Esophagus squamous epithelium (tissue), 5 donors: ENCODE data around the gene EDN2. TPM values are rescaled to one million over a fixed set of nuclear protein-coding genes. Genes with fewer than 3 reads are reported as not detected.

Experiments
- DNase-seq: peaks from one replicate; lab custom pipeline; 2025; lab: John Stamatoyannopoulos, UW
- H3K27ac ChIP-seq, 4 donors: fragments of 200-600 bp; sonication (generic); one replicate each; pipeline ENCODE4 v1.5.1; 2016 to 2019; ENCODE audit warnings: mild to moderate bottlenecking in 1 of 4
- H3K27me3 ChIP-seq, 4 donors: fragments of 200-600 bp; sonication (generic); 1 replicate in 3 of 4; 2 replicates in 1 of 4; pipeline versions ENCODE4 v1.5.1 to v1.6.0; 2017 to 2021; ENCODE audit warnings: antibody characterized with exemption in 1 of 4
- H3K36me3 ChIP-seq, 3 donors: fragments of 200-600 bp; sonication (generic); one replicate each; pipeline ENCODE4 v1.5.1; 2016 to 2019
- H3K4me1 ChIP-seq, 3 donors: fragments of 200-600 bp; sonication (generic); one replicate each; pipeline ENCODE4 v1.5.1; 2017 to 2019
- H3K4me3 ChIP-seq, 4 donors: fragments of 200-600 bp; sonication (generic); 1 replicate in 3 of 4; 2 replicates in 1 of 4; pipeline ENCODE4 v1.5.1; 2016 to 2019; ENCODE audit warnings: mild to moderate bottlenecking in 2 of 4, moderate library complexity in 1 of 4
- H3K9me3 ChIP-seq, 3 donors: fragments of 200-600 bp; sonication (generic); one replicate each; pipeline ENCODE4 v1.5.1; 2016 to 2019
- POLR2A ChIP-seq, 4 donors: fragments of 450-650 bp; IDR thresholded peaks; one replicate each; pipeline ENCODE4 v1.6.1; 2017; ENCODE audit warnings: antibody characterized with exemption in 4 of 4, mild to moderate bottlenecking in 4 of 4, moderate library complexity in 3 of 4
- WGBS, 2 donors: methylation state at CpG; one replicate each; pipeline ENCODE4 v1.1.5; 2018; 5-methylcytosine and 5-hydroxymethylcytosine counted together
- intact Hi-C: fragments of 100-400 bp; cut with DNase I; formaldehyde crosslinking; loops from one replicate; pipeline ENCODE4 v1.15.0; 2022
- total RNA-seq, 4 donors: library from RNA; depleted of rRNA; stranded (reverse); fragments of >200 nt; gene quantifications; one replicate each; pipeline ENCODE4 v1.1.0, GENCODE V29; 2016
- TF ChIP-seq, protein P1 (sequence below), 6 experiments: fragments of 450-650 bp in 4 of 6; fragments of 200-600 bp in 2 of 6; sonication (generic) in 2 of 6; IDR thresholded peaks; one replicate each; pipeline ENCODE4 v1.5.1; 2016 to 2019; ENCODE audit warnings: antibody characterized with exemption in 6 of 6, mild to moderate bottlenecking in 4 of 6, moderate library complexity in 4 of 6
- donor health status: DM: yes; HTN: yes; CAD: no.

EDN2 gene
- 10 to 100 TPM in 1 of 4 donors, 1 to 10 TPM in 2, under 1 TPM in 1; 0.35 to 18.3 (median 1.4) TPM for total RNA-seq

DNA sequence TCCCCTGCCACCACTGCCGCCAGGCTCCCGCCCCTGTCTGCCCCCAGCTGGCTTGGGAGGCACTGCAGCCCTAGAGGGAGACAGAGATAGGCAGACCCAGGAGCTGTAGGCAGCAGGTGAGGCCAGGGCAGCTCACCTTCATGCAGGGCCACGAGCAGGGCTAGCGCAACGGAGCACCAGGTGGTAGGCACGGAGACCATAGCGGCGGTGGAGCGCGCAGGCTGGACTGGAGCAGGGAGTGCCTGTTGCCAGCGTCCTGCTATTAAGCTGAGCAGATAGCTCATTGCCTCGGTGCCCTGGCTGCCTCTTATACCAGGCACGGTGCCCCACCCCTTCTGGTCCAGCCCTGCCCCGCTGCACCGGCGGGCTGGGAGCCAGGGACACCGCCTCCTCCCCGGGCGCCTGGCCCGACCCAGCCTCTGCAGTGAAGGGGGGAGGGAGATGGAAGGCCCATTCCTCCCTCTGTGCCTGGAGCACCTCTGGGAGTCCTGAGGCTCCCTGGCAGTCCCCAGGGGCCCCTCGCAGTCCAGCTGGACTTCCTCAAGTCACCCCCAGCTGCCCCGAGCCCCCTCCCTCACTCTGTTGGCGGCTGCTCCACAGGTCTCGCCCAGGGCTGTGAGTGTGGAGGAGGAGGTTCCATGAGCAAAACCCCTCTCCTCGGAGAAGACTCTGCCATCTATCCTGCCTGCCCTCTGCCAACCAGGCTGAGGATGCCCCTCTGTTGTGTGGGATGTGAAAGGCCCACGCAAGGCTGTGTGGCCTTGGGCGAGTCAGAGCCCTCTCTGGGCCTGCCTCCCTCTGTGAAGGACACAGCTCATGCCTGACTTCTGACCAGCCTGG, at the start of gene EDN2:
Gene EDN2 (minus strand): TSS at position 282 of the 840 bp plus-strand sequence. CDS start 82 bp downstream, at position 200.
- no peaks in the 10 kb centered on the region for H3K36me3 ChIP-seq
- H3K27ac ChIP-seq: peak within 1 kb of the TSS in 1 of 4 donors; percentile 36
- DNase-seq: no peak
- intact Hi-C loops: no loop called here
- H3K4me1 ChIP-seq: peaks cover 21 to 52% (median 33%) of the 10 kb centered on the region in 3 donors
- 45% methylated on average over 11 of the region's 27 CpGs; no CpG with 5 or more reads in 1 of the 2 donors for WGBS, 2 donors
- peak in 2 of 4 donors; percentile 54 to 62 for TF ChIP-seq POLR2A (IDR thresholded peaks at IDR 0.05)
- TF ChIP-seq, protein P1, sequence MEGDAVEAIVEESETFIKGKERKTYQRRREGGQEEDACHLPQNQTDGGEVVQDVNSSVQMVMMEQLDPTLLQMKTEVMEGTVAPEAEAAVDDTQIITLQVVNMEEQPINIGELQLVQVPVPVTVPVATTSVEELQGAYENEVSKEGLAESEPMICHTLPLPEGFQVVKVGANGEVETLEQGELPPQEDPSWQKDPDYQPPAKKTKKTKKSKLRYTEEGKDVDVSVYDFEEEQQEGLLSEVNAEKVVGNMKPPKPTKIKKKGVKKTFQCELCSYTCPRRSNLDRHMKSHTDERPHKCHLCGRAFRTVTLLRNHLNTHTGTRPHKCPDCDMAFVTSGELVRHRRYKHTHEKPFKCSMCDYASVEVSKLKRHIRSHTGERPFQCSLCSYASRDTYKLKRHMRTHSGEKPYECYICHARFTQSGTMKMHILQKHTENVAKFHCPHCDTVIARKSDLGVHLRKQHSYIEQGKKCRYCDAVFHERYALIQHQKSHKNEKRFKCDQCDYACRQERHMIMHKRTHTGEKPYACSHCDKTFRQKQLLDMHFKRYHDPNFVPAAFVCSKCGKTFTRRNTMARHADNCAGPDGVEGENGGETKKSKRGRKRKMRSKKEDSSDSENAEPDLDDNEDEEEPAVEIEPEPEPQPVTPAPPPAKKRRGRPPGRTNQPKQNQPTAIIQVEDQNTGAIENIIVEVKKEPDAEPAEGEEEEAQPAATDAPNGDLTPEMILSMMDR (IDR thresholded peaks at IDR 0.05): peak in 4 of 6 experiments; percentile 23 to 52 (median 42)
- peaks cover 0 to 52% (median 0%) of the 10 kb centered on the region in 4 donors for H3K27me3 ChIP-seq
- no peaks in the 10 kb centered on the region for H3K9me3 ChIP-seq
- H3K4me3 ChIP-seq: peak within 1 kb of the TSS in 3 of 4 donors; percentile 19 to 36 (median 34)

DNA sequence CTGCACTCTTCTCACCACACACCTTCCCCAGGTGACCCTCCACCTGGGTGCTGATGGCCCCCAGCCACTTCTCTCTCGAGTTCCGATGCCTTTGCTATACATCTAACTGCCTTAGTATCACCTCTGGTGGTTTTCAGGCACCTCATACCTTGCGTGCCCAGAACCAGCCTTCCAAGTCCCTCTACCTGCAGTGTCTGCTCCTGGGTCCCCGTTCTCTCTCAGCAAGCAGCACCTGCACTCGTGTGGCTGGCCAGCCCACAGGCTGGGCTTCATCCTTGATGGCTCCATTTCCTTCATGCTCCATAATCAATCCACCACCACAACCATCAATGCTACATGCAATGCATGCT, 49.2 kb upstream of the EDN2 start:
- no peaks in the 10 kb centered on the region for H3K36me3 ChIP-seq
- 86 to 94% methylated on average over 5 of the region's 5 CpGs for WGBS, 2 donors
- intact Hi-C loops: no loop called here
- H3K4me3 ChIP-seq: no peak overlapping the region
- no peaks in the 10 kb centered on the region for H3K27me3 ChIP-seq
- no peak for DNase-seq
- H3K9me3 ChIP-seq: no peaks in the 10 kb centered on the region
- TF ChIP-seq, protein P1 (IDR thresholded peaks at IDR 0.05): no peak
- TF ChIP-seq POLR2A (IDR thresholded peaks at IDR 0.05): no peak
- H3K27ac ChIP-seq: no peak overlapping the region
- peaks cover 0 to 18% (median 0%) of the 10 kb centered on the region in 3 donors for H3K4me1 ChIP-seq

DNA sequence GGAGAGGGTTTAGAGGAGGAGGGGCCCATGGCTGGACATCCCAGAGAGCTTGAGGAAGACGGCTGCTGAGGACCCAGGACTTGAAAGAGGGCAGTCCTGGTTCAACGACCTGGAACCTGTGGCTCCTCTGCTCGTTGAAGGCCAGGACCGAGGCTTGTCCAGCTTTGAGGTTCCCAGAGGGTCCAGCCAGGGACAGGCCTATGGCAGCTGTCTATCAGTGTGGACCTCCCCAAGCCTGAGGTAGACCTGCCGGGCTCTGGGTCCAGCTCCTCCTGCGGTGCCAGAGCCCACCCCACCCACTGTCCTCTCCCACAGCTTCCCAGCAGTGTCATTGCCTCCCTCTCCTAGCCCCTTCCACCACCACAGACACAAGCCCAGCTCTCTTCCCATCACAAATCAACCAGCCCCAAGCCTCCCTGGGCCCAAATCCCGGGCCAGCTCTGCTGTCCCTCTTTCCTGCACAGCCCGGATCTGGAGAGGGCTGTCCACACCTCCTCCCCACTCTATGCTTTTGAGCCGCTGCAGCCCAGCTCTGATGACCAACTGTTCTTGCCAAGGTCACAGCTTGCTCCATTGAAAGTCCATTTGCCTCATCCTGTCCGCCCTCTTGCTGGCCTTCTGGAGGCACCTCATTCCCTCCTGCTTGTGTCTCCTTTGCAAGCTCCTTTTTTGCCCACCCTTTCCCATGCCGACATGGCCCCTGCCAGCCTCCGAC, 48.7 kb upstream of the EDN2 start:
- no peak for DNase-seq
- intact Hi-C loops: no loop called here
- WGBS, 2 donors: 91 to 93% methylated on average over 8 to 12 of the region's 12 CpGs
- H3K36me3 ChIP-seq: no peaks in the 10 kb centered on the region
- TF ChIP-seq, protein P1 (IDR thresholded peaks at IDR 0.05): no peak
- TF ChIP-seq POLR2A (IDR thresholded peaks at IDR 0.05): no peak
- peaks cover 0 to 16% (median 0%) of the 10 kb centered on the region in 3 donors for H3K4me1 ChIP-seq
- H3K27ac ChIP-seq: no peak overlapping the region
- no peak overlapping the region for H3K4me3 ChIP-seq
- no peaks in the 10 kb centered on the region for H3K27me3 ChIP-seq
- no peaks in the 10 kb centered on the region for H3K9me3 ChIP-seq

DNA sequence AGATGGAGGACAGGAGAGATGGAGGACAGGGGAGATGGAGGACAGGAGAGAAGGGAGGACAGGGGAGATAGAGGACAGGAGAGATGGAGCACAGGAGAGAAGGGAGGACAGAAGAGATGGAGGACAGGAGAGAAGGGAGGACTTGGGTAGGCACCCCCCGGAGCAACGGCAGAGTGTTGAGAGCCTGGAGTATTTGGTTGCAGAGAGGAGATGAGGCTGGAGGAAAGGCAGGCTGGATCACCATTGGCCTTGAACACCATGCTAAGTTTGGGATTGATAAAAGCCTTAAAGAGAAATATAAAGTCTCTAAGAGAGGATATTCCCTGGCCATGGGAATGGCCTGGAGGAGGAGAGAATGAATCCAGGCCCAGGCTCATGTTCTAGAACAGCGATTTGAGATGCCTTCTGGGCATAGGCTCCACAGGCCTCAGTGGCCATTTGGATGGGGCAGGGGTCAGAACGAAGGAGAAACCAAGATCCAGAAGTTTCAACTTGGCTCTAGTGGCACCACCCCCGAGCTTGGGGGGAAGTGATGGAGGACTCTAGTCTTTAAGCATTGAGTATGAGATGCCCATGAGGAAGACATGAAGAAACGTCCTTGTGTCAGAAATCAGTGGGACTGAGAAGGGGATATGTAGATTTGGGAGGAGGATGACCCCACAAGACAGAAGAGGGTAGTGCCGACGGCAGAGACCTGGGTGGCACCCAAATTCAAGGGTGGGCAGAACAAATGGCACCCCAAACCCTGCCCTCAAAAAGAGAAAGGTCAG, 47.9 kb upstream of the EDN2 start:
- 87 to 91% methylated on average over 8 of the region's 8 CpGs for WGBS, 2 donors
- Histone ChIP-seq H3K4me1 (peaks cover 0 to 8% (median 0%) of the 10 kb centered on the region in 3 donors), H3K9me3 (no peaks in the 10 kb centered on the region), H3K27ac (no peak overlapping the region), H3K4me3 (no peak overlapping the region), H3K36me3 (no peaks in the 10 kb centered on the region), H3K27me3 (no peaks in the 10 kb centered on the region)
- intact Hi-C loops: no loop called here
- no peak for DNase-seq
- TF ChIP-seq POLR2A (IDR thresholded peaks at IDR 0.05): no peak
- TF ChIP-seq, protein P1 (IDR thresholded peaks at IDR 0.05): no peak
